Nucleus accumbens (tissue), 56 donors: Measurements from ENCODE around the gene JOSD2.

ENCODE experiments used
- DNase-seq, 56 donors: peaks; one replicate each; lab custom pipeline; 2025; lab: John Stamatoyannopoulos, UW

Gene JOSD2

GRCh38 chr19:50516964-50517703 lies 6.1 kb upstream of the JOSD2 start:
- DNase-seq: no peak

GRCh38 chr19:50516456-50516855 lies 5.5 kb upstream of the JOSD2 start:
- no peak for DNase-seq

GRCh38 chr19:50515168-50515561 lies 4.2 kb upstream of the JOSD2 start:
- no peak for DNase-seq

- peak in 54 of 56 donors; percentile 18 to 91 (median 78) for DNase-seq
Measured at GRCh38 chr19:50514346-50515167, 3.6 kb upstream of the JOSD2 start.

- DNase-seq: peak in 27 of 56 donors; percentile 25 to 71 (median 55)
Measured at GRCh38 chr19:50513746-50514345, 2.9 kb upstream of the JOSD2 start, which contains the start of gene ASPDH. TSS of gene ASPDH (minus strand) at chr19:50513913. CDS start at chr19:50513823, 90 bp downstream.

- DNase-seq: peak in 2 of 56 donors; percentile 20 to 44
Measured at GRCh38 chr19:50512999-50513745, 2.2 kb upstream of the JOSD2 start.

GRCh38 chr19:50512112-50512998 lies 1.4 kb upstream of the JOSD2 start:
- peak in 1 of 56 donors; percentile 26 for DNase-seq

- DNase-seq: peak in 14 of 56 donors; percentile 82 to 98 (median 93)
Measured at GRCh38 chr19:50510700-50511068, 307 bp downstream of the JOSD2 start.

- peak in 20 of 56 donors; percentile 24 to 75 (median 64) for DNase-seq
Measured at GRCh38 chr19:50510121-50510670, 795 bp downstream of the JOSD2 start.

- no peak for DNase-seq
Measured at GRCh38 chr19:50509366-50509765, 1.6 kb downstream of the JOSD2 start.

- no peak for DNase-seq
Measured at GRCh38 chr19:50508843-50509190, 2.2 kb downstream of the JOSD2 start.

GRCh38 chr19:50507376-50507775 lies 3.6 kb downstream of the JOSD2 start:
- no peak for DNase-seq

- no peak for DNase-seq
Measured at GRCh38 chr19:50506700-50507099, 4.3 kb downstream of the JOSD2 start.

- DNase-seq: no peak
Measured at GRCh38 chr19:50505856-50506611, 5.0 kb downstream of the JOSD2 start.

GRCh38 chr19:50501568-50502475 lies 9.2 kb downstream of the JOSD2 start:
- no peak for DNase-seq

- DNase-seq: no peak
Measured at GRCh38 chr19:50501186-50501567, 9.8 kb downstream of the JOSD2 start.

- peak in 1 of 56 donors; percentile 46 for DNase-seq
Measured at GRCh38 chr19:50500753-50501151, 10.2 kb downstream of the JOSD2 start.
